Measurements from ENCODE around the gene CAMTA1.

CAMTA1 gene

DNA sequence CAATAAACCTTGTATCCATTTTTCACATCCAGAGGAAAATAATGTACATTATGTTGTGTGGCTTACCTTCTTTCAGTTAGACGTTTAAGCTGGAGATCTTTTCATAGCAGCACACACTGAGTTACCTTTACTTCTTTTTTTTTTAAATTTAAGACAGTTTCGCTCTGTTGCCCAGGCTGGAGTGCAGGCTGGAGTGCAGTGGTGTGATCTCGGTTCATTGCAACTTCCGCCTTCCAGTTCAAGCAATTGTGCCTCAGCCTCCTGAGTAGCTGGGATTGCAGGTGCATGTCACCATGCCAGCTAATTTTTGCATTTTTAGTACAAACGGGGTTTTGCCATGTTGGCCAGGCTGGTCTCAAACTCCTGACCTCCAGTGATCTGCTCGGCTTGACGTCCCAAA is 7.4 kb upstream of the CAMTA1 start:
- peak; percentile 54 for DNase-seq (ENCODE audit: low read depth)
- TF ChIP-seq, protein P1, sequence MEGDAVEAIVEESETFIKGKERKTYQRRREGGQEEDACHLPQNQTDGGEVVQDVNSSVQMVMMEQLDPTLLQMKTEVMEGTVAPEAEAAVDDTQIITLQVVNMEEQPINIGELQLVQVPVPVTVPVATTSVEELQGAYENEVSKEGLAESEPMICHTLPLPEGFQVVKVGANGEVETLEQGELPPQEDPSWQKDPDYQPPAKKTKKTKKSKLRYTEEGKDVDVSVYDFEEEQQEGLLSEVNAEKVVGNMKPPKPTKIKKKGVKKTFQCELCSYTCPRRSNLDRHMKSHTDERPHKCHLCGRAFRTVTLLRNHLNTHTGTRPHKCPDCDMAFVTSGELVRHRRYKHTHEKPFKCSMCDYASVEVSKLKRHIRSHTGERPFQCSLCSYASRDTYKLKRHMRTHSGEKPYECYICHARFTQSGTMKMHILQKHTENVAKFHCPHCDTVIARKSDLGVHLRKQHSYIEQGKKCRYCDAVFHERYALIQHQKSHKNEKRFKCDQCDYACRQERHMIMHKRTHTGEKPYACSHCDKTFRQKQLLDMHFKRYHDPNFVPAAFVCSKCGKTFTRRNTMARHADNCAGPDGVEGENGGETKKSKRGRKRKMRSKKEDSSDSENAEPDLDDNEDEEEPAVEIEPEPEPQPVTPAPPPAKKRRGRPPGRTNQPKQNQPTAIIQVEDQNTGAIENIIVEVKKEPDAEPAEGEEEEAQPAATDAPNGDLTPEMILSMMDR (IDR thresholded peaks at IDR 0.05; ENCODE audit: insufficient read depth, low read depth, low read length, missing control alignments) = no peak
- no peak overlapping the region for H3K4me3 ChIP-seq (ENCODE audit: low read depth, low read length)

DNA sequence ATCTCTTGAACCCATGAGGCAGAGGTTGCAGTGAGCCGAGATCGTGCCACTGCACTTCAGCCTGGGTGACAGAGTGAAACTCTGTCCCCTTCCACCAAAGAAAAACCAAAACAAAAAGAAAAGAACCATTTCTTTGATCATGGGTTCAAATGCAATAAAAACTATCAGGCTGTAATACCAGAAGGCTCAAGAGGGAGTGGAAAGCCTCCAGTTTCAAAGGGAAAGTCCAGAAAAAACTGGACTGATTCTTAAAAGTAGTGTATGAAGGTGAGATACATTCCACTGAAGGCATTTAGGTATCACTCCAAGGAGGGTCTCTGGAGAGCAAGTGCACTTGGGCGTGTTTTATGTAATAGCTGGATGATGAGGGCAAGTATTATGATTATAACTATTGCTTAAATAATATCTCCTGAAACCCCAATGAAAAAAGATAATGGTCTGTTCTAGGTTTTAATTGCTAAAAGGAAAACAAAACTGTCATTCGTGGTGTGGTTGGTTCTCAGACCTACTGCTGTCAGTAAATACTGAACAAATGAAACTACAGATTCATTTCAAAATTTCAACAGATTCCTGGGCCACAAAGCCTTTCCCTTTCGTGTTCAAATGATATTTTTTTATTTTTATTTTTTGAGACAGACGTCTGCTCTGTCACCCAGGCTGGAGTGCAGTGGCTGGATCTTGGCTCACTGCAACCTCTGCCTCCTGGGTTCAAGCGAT is 6.0 kb upstream of the CAMTA1 start:
- H3K4me3 ChIP-seq (ENCODE audit: low read depth, low read length) = peak overlapping the region; percentile 21
- TF ChIP-seq, protein P1 (IDR thresholded peaks at IDR 0.05; ENCODE audit: insufficient read depth, low read depth, low read length, missing control alignments) = no peak
- DNase-seq (ENCODE audit: low read depth) = peak; percentile 75

DNA sequence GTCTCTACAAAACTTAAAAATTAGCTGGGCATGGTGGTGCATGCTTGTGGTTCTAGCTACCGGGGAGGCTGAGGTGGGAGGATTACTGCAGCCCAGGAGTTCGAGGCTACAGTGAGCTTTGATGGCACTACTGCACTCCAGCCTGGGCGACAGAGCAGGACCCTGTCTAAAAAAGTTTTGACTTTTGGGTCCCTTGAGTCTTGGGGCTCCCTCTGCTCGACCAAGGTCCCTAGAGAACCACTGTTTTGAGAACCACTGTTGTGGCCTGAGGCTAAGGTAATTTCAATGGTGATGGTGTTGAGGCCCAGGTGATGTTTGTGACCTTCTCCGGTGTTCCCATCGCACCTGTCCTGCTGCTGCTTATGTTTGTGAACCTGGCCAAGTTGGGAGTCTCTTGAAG is 3.1 kb upstream of the CAMTA1 start:
- TF ChIP-seq, protein P1 (IDR thresholded peaks at IDR 0.05; ENCODE audit: insufficient read depth, low read depth, low read length, missing control alignments) = no peak
- no peak for DNase-seq (ENCODE audit: low read depth)
- H3K4me3 ChIP-seq (ENCODE audit: low read depth, low read length) = no peak overlapping the region

DNA sequence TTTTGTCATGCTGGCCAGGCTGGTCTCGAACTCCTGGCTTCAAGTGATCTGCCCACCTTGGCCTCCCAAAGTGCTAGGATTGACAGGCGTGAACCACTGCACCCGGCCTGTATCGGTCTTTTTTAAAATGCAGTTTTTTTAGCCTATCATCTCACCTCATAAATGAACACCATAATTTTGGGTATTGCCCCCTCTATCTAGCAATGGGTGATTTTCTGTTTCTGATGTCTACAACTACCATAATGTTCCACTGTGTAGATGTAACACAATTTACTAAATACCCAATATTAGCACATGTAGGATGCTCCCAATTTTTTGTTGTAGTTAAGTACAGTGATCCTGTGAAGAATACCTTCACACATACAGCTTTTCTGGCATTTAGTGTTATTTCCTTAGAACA is 2.0 kb upstream of the CAMTA1 start:
- no peak overlapping the region for H3K4me3 ChIP-seq (ENCODE audit: low read depth, low read length)
- no peak for DNase-seq (ENCODE audit: low read depth)
- TF ChIP-seq, protein P1 (IDR thresholded peaks at IDR 0.05; ENCODE audit: insufficient read depth, low read depth, low read length, missing control alignments) = no peak

DNA sequence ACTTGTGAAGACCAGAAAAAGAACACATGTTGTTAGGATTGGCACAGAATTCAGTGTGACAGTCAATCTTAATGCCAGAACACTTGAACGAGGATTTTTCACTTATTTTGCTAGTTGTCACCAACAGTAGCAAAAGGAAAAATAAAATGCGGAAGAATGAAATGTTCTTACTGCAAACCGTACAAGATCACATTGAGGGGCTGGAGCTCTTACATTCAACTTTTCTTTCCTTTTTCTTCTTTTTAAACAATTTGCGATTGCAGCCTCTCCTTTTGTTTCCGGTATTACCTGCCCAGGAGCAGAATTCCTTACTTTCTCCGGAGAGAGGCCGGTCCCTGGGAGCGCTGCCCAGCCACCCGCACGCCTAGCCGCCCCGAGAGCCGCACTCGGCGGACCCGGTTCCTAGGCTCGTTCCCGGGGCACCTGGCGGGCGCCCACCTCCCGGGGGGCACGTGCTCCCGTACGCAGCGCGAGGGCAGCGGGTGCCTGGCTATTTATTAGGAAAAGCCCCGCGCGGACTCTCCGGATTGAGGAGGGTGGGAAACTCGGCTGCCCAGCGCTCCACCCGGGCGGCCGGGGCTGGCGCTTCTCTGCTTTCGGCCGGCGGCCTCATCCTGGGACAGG is 1.2 kb upstream of the CAMTA1 start:
- TF ChIP-seq, protein P1 (IDR thresholded peaks at IDR 0.05; ENCODE audit: insufficient read depth, low read depth, low read length, missing control alignments) = no peak
- peak; percentile 26 for DNase-seq (ENCODE audit: low read depth)
- H3K4me3 ChIP-seq (ENCODE audit: low read depth, low read length) = peak overlapping the region; percentile 82

DNA sequence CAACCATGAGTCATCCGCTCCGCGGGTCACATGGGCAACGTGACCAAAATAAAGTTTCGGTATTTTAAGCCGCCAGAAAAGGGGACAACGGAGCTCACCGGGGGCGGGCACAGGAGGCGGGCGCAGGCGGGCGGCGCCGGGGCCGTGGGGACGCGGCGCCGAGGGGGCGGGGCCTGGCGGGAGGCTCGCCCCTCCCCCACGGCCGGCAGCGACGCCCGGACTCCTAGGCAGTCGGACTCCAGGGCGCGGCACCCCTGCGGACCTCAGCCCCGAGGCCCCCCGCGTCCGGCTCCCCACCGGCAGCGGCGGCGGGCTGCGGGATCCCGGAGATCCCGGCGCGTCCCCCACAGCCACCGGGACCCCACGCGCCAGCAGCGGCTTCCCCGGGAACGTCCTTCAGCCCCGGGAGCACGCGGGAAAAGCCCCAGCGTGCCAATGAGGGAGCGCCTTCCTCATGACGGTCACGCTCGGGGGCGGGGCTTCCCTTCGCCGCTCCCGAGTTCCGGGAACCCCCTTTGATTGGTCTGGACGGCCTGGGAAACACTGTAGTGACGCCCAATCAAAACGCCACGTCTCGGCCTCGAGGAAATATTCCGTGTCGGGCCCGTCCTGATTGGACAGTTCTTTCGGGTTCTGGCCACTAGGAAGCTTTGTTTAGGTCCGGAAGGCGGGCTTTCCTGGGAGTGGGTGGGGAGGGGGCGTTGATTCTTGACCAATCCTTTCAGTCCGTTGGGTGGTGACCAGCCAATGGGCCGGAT is 515 bp upstream of the CAMTA1 start:
- DNase-seq (ENCODE audit: low read depth) = peak; percentile 100

More for the DNA sequence above, 515 bp upstream of the CAMTA1 start:
- TF ChIP-seq, protein P1 (IDR thresholded peaks at IDR 0.05; ENCODE audit: insufficient read depth, low read depth, low read length, missing control alignments) = no peak
- peak overlapping the region; percentile 82 for H3K4me3 ChIP-seq (ENCODE audit: low read depth, low read length)

Data from GM12865 (cell line).